ENCODE data around the gene RHEBL1. TPM values are rescaled to one million over a fixed set of nuclear protein-coding genes. Genes with fewer than 3 reads are reported as not detected.
A peak's percentile ranks its signal among the peaks of the same experiment; 100 is the strongest.

Gene RHEBL1
- total and polyA plus RNA-seq, 2 of the 4 experiments (the other 2 are of a cell fraction), result 0.62 to 0.72 TPM

- no peak for TF ChIP-seq USF2 (IDR thresholded peaks at IDR 0.05; ENCODE audit: low read depth, low read length)
Measured at GRCh38 chr12:49018261-49019119, 51.3 kb downstream of the RHEBL1 start, which contains the start of gene PRKAG1 (continued).

- peak overlapping the region; percentile 93 for H2AFZ ChIP-seq (replicated peaks; ENCODE audit: low read length, poor library complexity)
- intact Hi-C loops (cut with micrococcal nuclease), result no loop called here
- H2AK5ac ChIP-seq (ENCODE audit: low read depth, low read length), result peak overlapping the region; percentile 96
Measured at GRCh38 chr12:49017891-49018260, 51.9 kb downstream of the RHEBL1 start.

More at GRCh38 chr12:49017891-49018260, 51.9 kb downstream of the RHEBL1 start:
- in situ Hi-C loops (cut with MboI; ENCODE audit: low sequenced_read_pairs), result no loop called here
- Histone ChIP-seq H2BK20ac (ENCODE audit: low read depth, low read length) (no peak overlapping the region), H3K56ac (ENCODE audit: extremely low read depth, insufficient read depth, low read length) (peak overlapping the region; percentile 84), H3K4me3 (ENCODE audit: insufficient read depth, low read depth, low read length) (peak overlapping the region; percentile 71), H3K4ac (ENCODE audit: low read depth, low read length) (peak overlapping the region; percentile 91), H2BK120ac (ENCODE audit: low read depth, low read length) (0 out of 2 replicates have a peak overlapping the region, but pooled peaks have one; percentile 1), H3K4me2 (ENCODE audit: low read depth, low read length) (peak overlapping the region; percentile 93), H3K14ac (replicated peaks; ENCODE audit: low read depth, low read length) (peak overlapping the region; percentile 91), H4K8ac (ENCODE audit: low read depth in 2 of 2, low read length in 2 of 2) (peak overlapping the region; percentile 91 to 100), H3K9me1 (ENCODE audit: insufficient read depth, low read length) (peaks cover 4% of the 10 kb centered on the region), H3K4me1 (ENCODE audit: control insufficient read depth, insufficient read depth, low read length) (peaks cover 3% of the 10 kb centered on the region), H3K18ac (ENCODE audit: low read depth, low read length) (peak overlapping the region; percentile 7), H3K23ac (ENCODE audit: low read depth, low read length) (peak overlapping the region; percentile 94), H4K5ac (ENCODE audit: low read depth, low read length) (peak overlapping the region; percentile 31), H3K79me1 (ENCODE audit: low read depth in 1 of 2, low read length in 2 of 2) (peaks cover 32 to 51% of the 10 kb centered on the region in 2 experiments), H3K27ac (ENCODE audit: insufficient read depth, low read length) (peak overlapping the region; percentile 88), H3K9me3 (ENCODE audit: control insufficient read depth, insufficient read depth, low read length) (no peaks in the 10 kb centered on the region), H4K91ac (ENCODE audit: insufficient read depth, low read depth, low read length) (peak overlapping the region; percentile 78), H4K20me1 (ENCODE audit: insufficient read depth, low read length) (peaks cover 8% of the 10 kb centered on the region; the same call in 1 of the 2 replicates), H2AK9ac (replicated peaks; ENCODE audit: low read depth, low read length, poor library complexity) (peak overlapping the region; percentile 93), H3K9ac (ENCODE audit: low read depth, low read length) (peak overlapping the region; percentile 90), H2BK5ac (ENCODE audit: low read depth, low read length, poor library complexity, severe bottlenecking) (peak overlapping the region; percentile 50), H3K36me3 (ENCODE audit: control insufficient read depth, insufficient read depth, low read length) (peaks cover 21% of the 10 kb centered on the region), H2BK15ac (ENCODE audit: low read depth, low read length) (no peak overlapping the region), H3K27me3 (ENCODE audit: control insufficient read depth, insufficient read depth, low read length) (no peaks in the 10 kb centered on the region)
- DNase-seq (peak; percentile 46), ATAC-seq (ENCODE audit: low read depth) (peak; percentile 19)
- ChIA-PET POLR2A (ENCODE audit: unreplicated experiment) (no interaction called here), CTCF (interaction anchor here (0.6 to 1.0 kb wide), 2 partner anchors 10 to 12 kb away, joined by 3 to 5 read pairs; no protein-coding TSS in a partner anchor)
- BruUV-seq (replicated peaks), result no TSS peak
- WGBS, 2 experiments (ENCODE audit: extremely low coverage in 2 of 2, insufficient read length in 1 of 2), result 4% methylated on average over 5 of the region's 8 CpGs; no CpG with 5 or more reads in 1 of the 2 experiments
- dilution Hi-C loops (cut with HindIII; ENCODE audit: low sequenced_read_pairs, unreplicated experiment), result no loop called here
- TF ChIP-seq MXI1 (IDR thresholded peaks at IDR 0.05; ENCODE audit: borderline replicate concordance, low read depth, low read length) (0 out of 2 replicates have a peak, but pooled peaks have one; percentile 18), CHD1 (IDR thresholded peaks at IDR 0.05; ENCODE audit: low read depth, low read length) (no peak), MAFK (IDR thresholded peaks at IDR 0.05; ENCODE audit: low read depth, low read length) (no peak)

Data from IMR-90 (cell line).